ENCODE results near the gene PRSS27.

PRSS27 gene

DNA sequence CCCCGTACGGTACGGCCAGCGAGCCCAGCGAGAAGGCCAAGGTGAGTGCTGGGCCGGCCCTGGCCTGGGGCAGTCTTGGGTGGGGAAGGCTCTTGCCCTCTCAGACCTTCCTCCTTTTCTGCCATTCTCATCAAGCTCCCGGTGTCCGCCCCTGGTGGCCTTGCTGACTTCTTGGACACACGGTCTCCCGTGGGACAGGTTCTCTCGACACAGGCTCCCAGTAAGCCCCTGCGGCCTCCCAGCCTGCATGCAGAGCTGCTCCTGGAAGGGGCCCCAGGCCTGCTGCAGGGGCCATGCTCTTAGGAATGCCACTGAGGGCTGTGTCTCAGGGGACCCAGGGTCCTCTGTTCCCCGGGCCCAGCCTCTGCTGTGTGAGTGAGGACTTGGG, 17.6 kb downstream of the PRSS27 start:
- no peak for DNase-seq (ENCODE audit: low read depth)
- no peak overlapping the region for H3K4me3 ChIP-seq (ENCODE audit: low read depth, low read length)
- TF ChIP-seq, protein P1, sequence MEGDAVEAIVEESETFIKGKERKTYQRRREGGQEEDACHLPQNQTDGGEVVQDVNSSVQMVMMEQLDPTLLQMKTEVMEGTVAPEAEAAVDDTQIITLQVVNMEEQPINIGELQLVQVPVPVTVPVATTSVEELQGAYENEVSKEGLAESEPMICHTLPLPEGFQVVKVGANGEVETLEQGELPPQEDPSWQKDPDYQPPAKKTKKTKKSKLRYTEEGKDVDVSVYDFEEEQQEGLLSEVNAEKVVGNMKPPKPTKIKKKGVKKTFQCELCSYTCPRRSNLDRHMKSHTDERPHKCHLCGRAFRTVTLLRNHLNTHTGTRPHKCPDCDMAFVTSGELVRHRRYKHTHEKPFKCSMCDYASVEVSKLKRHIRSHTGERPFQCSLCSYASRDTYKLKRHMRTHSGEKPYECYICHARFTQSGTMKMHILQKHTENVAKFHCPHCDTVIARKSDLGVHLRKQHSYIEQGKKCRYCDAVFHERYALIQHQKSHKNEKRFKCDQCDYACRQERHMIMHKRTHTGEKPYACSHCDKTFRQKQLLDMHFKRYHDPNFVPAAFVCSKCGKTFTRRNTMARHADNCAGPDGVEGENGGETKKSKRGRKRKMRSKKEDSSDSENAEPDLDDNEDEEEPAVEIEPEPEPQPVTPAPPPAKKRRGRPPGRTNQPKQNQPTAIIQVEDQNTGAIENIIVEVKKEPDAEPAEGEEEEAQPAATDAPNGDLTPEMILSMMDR (IDR thresholded peaks at IDR 0.05; ENCODE audit: control insufficient read depth, extremely low read depth, insufficient read depth): no peak

DNA sequence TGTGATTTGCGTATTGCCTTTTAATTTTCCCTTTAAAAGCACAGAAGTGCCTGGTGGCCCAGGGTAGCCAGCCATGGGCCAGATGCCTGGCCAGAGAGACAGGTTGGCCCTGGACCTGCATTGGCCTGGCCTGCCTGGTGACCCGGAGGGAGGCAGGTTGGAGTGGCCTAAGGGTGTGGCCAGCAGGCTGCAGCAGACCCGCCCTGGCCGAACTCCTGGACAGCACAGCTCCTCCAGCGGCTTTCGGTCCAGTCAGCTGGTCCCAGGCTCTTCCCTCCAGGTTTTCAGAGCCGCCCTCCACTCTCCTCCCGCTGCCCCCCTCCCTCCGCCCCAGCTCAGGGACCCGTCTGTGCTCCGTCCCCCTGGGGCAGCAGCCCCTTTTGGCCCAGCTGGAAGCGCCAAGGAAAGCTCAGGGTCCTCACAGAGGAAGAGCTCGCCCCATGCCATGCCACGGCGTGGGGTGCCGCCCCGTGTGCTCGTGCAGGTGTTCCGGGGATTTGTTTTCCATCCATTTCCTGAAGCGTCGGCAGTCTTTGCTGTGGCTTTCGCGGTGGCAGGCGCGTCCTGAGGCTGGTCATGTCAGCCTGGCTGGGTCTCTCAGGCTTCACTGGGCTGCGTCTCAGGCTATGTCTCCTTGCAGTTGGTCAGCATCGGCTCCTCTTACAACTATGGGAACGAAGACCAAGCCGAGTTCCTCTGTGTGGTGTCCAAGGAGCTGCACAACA, 18.1 kb downstream of the PRSS27 start:
- no peak for DNase-seq (ENCODE audit: low read depth)
- no peak overlapping the region for H3K4me3 ChIP-seq (ENCODE audit: low read depth, low read length)
- TF ChIP-seq, protein P1 (IDR thresholded peaks at IDR 0.05; ENCODE audit: control insufficient read depth, extremely low read depth, insufficient read depth): no peak

DNA sequence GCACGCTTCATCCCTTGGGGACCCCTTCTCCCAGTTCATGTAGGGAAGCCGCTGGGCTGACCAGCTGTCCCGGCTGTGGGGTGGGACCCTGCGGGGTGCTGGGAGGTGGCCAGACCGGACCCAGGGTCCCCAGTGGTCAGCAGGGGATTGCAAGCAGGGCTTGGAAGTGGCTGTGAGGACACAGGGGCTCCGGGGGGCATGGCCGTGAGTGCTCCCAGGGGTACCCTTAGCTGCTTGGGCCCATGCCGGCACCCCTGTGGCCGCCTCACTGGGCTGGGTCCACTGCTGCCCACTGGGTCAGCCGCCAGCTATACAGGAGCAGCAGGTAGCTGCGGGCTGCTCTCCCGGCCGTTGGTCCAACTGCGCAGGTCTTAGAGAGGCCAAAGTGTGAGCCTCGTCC, 18.8 kb downstream of the PRSS27 start:
- DNase-seq (ENCODE audit: low read depth): no peak
- no peak overlapping the region for H3K4me3 ChIP-seq (ENCODE audit: low read depth, low read length)
- TF ChIP-seq, protein P1 (IDR thresholded peaks at IDR 0.05; ENCODE audit: control insufficient read depth, extremely low read depth, insufficient read depth): no peak

DNA sequence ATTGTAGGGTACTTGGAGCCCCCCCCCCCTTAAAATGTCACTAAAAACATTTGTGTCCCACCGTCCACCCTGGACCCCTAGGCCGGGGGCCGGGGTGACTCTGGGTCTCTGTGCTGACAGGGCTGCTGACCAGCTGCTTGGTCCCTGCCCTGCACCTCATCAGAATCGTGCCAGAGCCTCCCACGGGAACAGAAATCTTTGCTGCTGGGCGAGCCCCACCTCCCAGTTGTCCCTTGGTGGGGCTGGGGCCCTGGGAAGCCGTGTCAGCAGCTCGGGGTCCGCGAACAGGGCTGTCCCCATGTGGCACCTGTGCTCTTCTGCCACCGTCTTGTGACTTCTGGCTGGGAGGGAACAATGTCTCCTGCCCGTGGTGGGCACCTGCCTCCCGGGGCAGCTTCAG, 19.2 kb downstream of the PRSS27 start:
- DNase-seq (ENCODE audit: low read depth): no peak
- H3K4me3 ChIP-seq (ENCODE audit: low read depth, low read length): no peak overlapping the region
- TF ChIP-seq, protein P1 (IDR thresholded peaks at IDR 0.05; ENCODE audit: control insufficient read depth, extremely low read depth, insufficient read depth): no peak

DNA sequence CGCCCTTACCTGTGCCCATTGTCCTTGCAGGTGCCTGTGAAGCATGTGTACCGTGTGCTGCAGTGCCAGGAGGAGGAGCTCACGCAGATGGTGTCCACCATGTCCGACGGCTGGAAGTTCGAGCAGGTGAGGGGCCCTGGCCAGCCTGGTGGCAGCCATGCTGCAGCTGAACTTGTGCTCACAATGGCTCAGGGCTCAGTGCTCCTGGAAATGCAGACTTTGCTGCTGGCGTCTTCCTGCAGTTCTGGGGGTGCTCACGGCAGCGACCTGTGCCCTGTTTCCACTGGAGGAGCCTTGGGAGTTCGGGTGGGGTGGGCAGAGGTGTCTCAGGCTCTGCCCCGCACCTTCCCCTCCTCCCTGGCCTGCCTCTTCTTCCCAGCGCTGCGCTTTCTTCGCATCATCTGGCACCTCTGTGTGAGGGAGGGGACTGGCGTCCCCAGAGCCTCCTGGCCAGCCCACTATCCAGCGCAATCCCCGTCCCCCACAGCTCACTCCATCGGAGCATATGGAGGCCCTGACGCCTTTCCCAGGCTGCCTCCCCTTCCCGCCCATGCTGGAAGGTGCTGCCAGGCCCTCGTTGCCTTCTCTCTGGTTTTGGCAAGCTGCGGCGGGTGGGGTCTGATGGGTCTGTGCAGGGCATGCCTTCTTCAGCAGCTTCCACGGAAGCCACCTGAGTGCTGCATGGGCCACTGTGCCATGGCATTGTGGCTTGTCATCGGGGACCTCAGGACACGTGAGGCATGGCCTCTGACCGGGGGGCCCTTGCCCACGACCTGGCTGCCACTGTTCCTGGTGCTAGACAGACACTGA, 20.0 kb downstream of the PRSS27 start:
- TF ChIP-seq, protein P1 (IDR thresholded peaks at IDR 0.05; ENCODE audit: control insufficient read depth, extremely low read depth, insufficient read depth): no peak
- no peak for DNase-seq (ENCODE audit: low read depth)
- H3K4me3 ChIP-seq (ENCODE audit: low read depth, low read length): no peak overlapping the region

DNA sequence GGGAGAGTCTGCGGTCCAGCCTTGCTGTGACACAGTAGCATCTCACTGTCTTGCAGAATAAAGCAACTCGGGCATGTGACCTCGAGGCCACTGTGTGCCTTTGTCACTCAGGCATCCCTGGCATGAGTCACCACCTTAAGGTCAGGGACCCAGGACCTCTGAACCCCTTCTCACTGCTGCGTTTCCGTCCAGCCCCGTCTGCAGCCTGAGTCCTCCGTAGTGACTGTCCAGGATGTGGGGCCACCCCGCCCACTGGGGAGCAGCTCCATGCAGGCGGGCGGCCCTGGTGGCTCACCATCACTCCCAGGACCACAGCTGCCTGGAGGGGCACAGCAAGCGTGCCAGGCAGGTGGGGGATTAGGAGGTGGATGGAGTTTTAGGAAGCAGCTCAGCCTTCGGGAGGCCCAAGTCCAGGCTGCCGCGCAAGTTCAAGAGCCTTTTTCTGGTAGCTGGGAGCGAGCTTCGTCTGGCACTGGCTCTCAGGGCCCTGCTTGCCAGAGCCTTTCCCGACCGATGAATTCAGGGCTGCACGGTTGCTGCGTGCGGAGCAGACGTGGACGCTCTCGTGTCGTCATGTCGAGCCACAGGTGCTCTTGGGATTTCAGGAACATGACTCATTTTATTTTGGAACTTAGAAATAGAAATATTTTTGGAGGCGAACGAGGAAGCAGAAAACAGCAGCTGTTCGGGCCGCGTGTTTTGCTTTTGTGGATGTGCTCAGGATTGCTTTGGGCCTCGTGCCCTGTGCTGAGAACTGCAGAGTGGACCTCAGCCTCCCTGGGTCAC, 20.9 kb downstream of the PRSS27 start:
- TF ChIP-seq, protein P1 (IDR thresholded peaks at IDR 0.05; ENCODE audit: control insufficient read depth, extremely low read depth, insufficient read depth): no peak
- DNase-seq (ENCODE audit: low read depth): no peak
- no peak overlapping the region for H3K4me3 ChIP-seq (ENCODE audit: low read depth, low read length)
